GM12878 (cell line): Measurements from ENCODE around the gene ATG9B. TPM values are rescaled to one million over a fixed set of nuclear protein-coding genes. Genes with fewer than 3 reads are reported as not detected.

Experiments
- ATAC-seq: fragments of 200-7000 bp; cut with Tn5 transposase; 3 replicates; pipeline ENCODE4 v1.9.1; 2020; ENCODE audit warnings: mild to moderate bottlenecking, moderate library complexity
- BruUV-seq: library from RNA; stranded (reverse); fragments of 400-500 nt; replicated peaks from 2 replicates; lab custom pipeline; 2021; lab: Mats Ljungman, UMichigan
- CTCF ChIA-PET: fragments of 300-600 bp; sonication (Branson Sonifier 250); formaldehyde crosslinking; extraction: SDS; loops from one replicate; lab custom pipeline; 2021; ENCODE audit warnings: inconsistent platforms; lab: Yijun Ruan, JAX
- POLR2A ChIA-PET: fragments of 350-600 bp; formaldehyde crosslinking; extraction: SDS; loops from one replicate; lab custom pipeline; 2021; ENCODE audit warnings: inconsistent platforms; lab: Charles Lee
- RAD21 ChIA-PET: fragments of 300-600 bp; sonication (Branson Sonifier 250); formaldehyde crosslinking; loops from one replicate; lab custom pipeline; 2023; ENCODE audit warnings: antibody characterized with exemption; ENCODE audit not compliant: unreplicated experiment; lab: Charles Lee
- SMC1A ChIA-PET: fragments of 300-600 bp; sonication (Branson Sonifier 250); formaldehyde crosslinking; loops from one replicate; lab custom pipeline; 2023; ENCODE audit not compliant: unreplicated experiment, uncharacterized antibody; lab: Charles Lee
- DNase-seq: peaks from one replicate; pipeline ENCODE4 v3.0.0-alpha.2; 2011; ENCODE audit warnings: low read depth, low spot score
- FAIRE-seq: peaks from 3 replicates; lab custom pipeline; 2011; peaks lifted over from hg19 to GRCh38; lab: Jason Lieb, UNC
- H2AFZ ChIP-seq: 2 replicates; pipeline ENCODE4 v1.6.0; 2011; ENCODE audit warnings: low read depth, low read length, control low read depth; ENCODE audit not compliant: control insufficient read depth
- H3K27ac ChIP-seq: 2 replicates; pipeline ENCODE4 v1.5.1; 2011; ENCODE audit warnings: control low read depth; ENCODE audit not compliant: control insufficient read depth, insufficient read depth
- H3K27me3 ChIP-seq, 2 experiments: replicated peaks in 1 of 2; 2 replicates each; pipeline versions ENCODE4 v1.6.0 to v1.6.1; 2011; ENCODE audit warnings: low read length in 1 of 2; ENCODE audit not compliant: control insufficient read depth in 2 of 2, insufficient read depth in 2 of 2
- H3K36me3 ChIP-seq, 2 experiments: 2 replicates each; pipeline ENCODE4 v1.5.1; 2011; ENCODE audit warnings: low read length in 1 of 2; ENCODE audit not compliant: control insufficient read depth in 2 of 2, insufficient read depth in 2 of 2
- H3K4me1 ChIP-seq: 2 replicates; pipeline ENCODE4 v1.6.1; 2011; ENCODE audit warnings: mild to moderate bottlenecking, low read length, moderate library complexity, mixed read lengths; ENCODE audit not compliant: control insufficient read depth, insufficient read depth
- H3K4me2 ChIP-seq: 2 replicates; pipeline ENCODE4 v1.6.0; 2011; ENCODE audit warnings: control low read depth; ENCODE audit not compliant: control insufficient read depth, insufficient read depth
- H3K4me3 ChIP-seq: fragments of 200-600 bp; sonication (generic); 2 replicates; pipeline ENCODE4 v1.5.1; 2016
- H3K79me2 ChIP-seq: 2 replicates; pipeline ENCODE4 v1.6.0; 2011; ENCODE audit warnings: low read length; ENCODE audit not compliant: control insufficient read depth, insufficient read depth
- H3K9ac ChIP-seq: 2 replicates; pipeline ENCODE4 v1.8.0; 2011; ENCODE audit warnings: low read length, control low read depth, mixed read lengths; ENCODE audit not compliant: control insufficient read depth, insufficient read depth
- H3K9me3 ChIP-seq: replicated peaks from 3 replicates; pipeline ENCODE4 v1.5.1; 2011; ENCODE audit warnings: mild to moderate bottlenecking, low read length; ENCODE audit not compliant: control insufficient read depth, insufficient read depth
- H4K20me1 ChIP-seq: 2 replicates; pipeline ENCODE4 v1.6.0; 2011; ENCODE audit not compliant: control insufficient read depth, insufficient read depth
- ATF2 ChIP-seq: IDR thresholded peaks from 2 replicates; pipeline ENCODE4 v1.6.1; 2012; ENCODE audit warnings: low read length, inconsistent platforms
- CBX3 ChIP-seq: fragments of 200-600 bp; sonication (generic); IDR thresholded peaks from 2 replicates; pipeline ENCODE4 v1.6.1; 2016; ENCODE audit warnings: low read depth, borderline replicate concordance
- CBX5 ChIP-seq: sonication (generic); IDR thresholded peaks from 2 replicates; pipeline ENCODE4 v1.6.1; 2016; ENCODE audit warnings: low read depth, moderate library complexity, mild to moderate bottlenecking, inconsistent platforms
- CTCF ChIP-seq, 3 experiments: IDR thresholded peaks in 2 of 3; conservative IDR thresholded peaks in 1 of 3; 2 replicates each; pipeline ENCODE4 v1.5.1; 2011; ENCODE audit warnings: low read depth in 3 of 3, low read length in 3 of 3, mild to moderate bottlenecking in 3 of 3, control low read depth in 2 of 3, moderate library complexity in 2 of 3, inconsistent platforms in 1 of 3, mixed read lengths in 1 of 3; ENCODE audit not compliant: control insufficient read depth in 2 of 3, insufficient read depth in 1 of 3; ENCODE audit errors: extremely low read depth in 1 of 3
- ELK1 ChIP-seq: IDR thresholded peaks from 2 replicates; pipeline ENCODE4 v1.6.1; 2012; ENCODE audit warnings: low read depth, low read length, improper control_type of control experiment
- EZH2 ChIP-seq: IDR thresholded peaks from 2 replicates; pipeline ENCODE4 v1.6.1; 2012; ENCODE audit warnings: low read depth, mild to moderate bottlenecking, control low read depth, inconsistent platforms, low read length, borderline replicate concordance; ENCODE audit not compliant: control insufficient read depth
- PAX5 ChIP-seq: IDR thresholded peaks from 2 replicates; pipeline ENCODE4 v1.6.1; 2011; ENCODE audit warnings: low read depth, low read length, borderline replicate concordance
- PAX8 ChIP-seq: fragments of 450-650 bp; IDR thresholded peaks from 2 replicates; pipeline ENCODE4 v1.6.1; 2017; ENCODE audit warnings: mild to moderate bottlenecking, moderate library complexity
- POU2F2 ChIP-seq: IDR thresholded peaks from 3 replicates; pipeline ENCODE4 v1.6.1; 2011; ENCODE audit warnings: low read depth, mild to moderate bottlenecking, low read length, borderline replicate concordance
- RB1 ChIP-seq: fragments of 450-650 bp; formaldehyde crosslinking; IDR thresholded peaks from 2 replicates; pipeline ENCODE4 v1.6.1; 2017; ENCODE audit warnings: mild to moderate bottlenecking, borderline replicate concordance
- RFX5 ChIP-seq: IDR thresholded peaks from 2 replicates; pipeline ENCODE4 v1.6.1; 2011; ENCODE audit warnings: low read depth, low read length, improper control_type of control experiment
- SUZ12 ChIP-seq: fragments of 200-600 bp; sonication (generic); IDR thresholded peaks from one replicate; pipeline ENCODE4 v1.6.1; 2018; ENCODE audit warnings: antibody characterized with exemption, mild to moderate bottlenecking; ENCODE audit not compliant: unreplicated experiment
- WGBS: methylation state at CpG from one replicate; pipeline ENCODE4 v1.1.6; 2016; ENCODE audit warnings: low lambda C conversion rate; ENCODE audit not compliant: insufficient replicate concordance, insufficient coverage; ENCODE audit errors: missing lambda C conversion rate; 5-methylcytosine and 5-hydroxymethylcytosine counted together
- in situ Hi-C: fragments of 300-500 bp; cut with MboI; formaldehyde crosslinking; loops from 9 replicates; pipeline ENCODE4 v1.14.3; 2018; ENCODE audit warnings: mixed read lengths
- intact Hi-C: fragments of 100-400 bp; cut with micrococcal nuclease; formaldehyde crosslinking; loops from one replicate; pipeline ENCODE4 v1.14.2; 2022; ENCODE audit not compliant: unreplicated experiment
- polyA plus RNA-seq, 11 experiments: library from polyadenylated mRNA; depleted of rRNA in 4 of 11; unstranded in 6 of 11; stranded (reverse) in 5 of 11; fragments of >200 nt; fragmentation: Nextera tagmentation in 4 of 11; fragmentation: Illumina TruSeq in 1 of 11; extraction: Ambion mirVana in 4 of 11; extraction: Trizol in 1 of 11; gene quantifications; 1 replicate in 1 of 11; 2 replicates in 10 of 11; pipeline versions ENCODE4 v1.2.1 to v1.2.3, GENCODE V29; 2011 to 2016; ENCODE audit warnings: inconsistent platforms in 2 of 11, missing spikeins in 2 of 11, low read depth in 1 of 11
- total RNA-seq, 4 experiments: library from RNA; depleted of rRNA in 3 of 4; stranded (reverse); fragments of >200 nt in 3 of 4; fragmentation: Illumina TruSeq in 1 of 4; extraction: Trizol in 1 of 4; gene quantifications; 2 replicates each; pipeline versions ENCODE4 v1.2.1 to v1.2.3, GENCODE V29; 2013 to 2021
- TF ChIP-seq, protein P1 (sequence below): fragments of 450-650 bp; IDR thresholded peaks from 2 replicates; pipeline ENCODE4 v1.6.1; 2017; ENCODE audit warnings: antibody characterized with exemption, mild to moderate bottlenecking, moderate library complexity

Gene ATG9B
- total and polyA plus RNA-seq, 10 of the 15 experiments (the other 5 are each of a cell fraction or from before 2014, with no cell fraction given): 0.01 to 0.83 (median 0.12) TPM; not detected in 2

DNA sequence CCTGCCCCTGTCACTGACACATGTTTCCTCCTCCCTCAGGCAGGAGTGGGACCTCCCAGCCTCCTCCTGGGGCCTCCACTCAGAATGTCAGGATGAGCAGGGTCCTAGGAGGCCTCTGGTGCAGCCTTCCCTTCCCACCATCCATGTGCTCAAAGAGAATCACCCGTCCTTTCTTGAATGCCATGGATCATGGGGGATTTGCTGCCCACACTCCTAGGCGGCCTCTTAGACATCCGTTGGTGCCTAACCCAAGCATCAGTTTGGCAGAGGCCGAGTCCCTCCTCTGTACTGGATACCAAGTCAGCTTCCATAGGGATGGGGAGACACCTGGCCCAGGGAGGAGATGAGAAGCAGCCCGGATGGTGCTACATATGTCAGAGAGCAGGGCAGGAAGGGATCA, 26.5 kb downstream of the ATG9B start:
- no TSS peak for BruUV-seq
- TF ChIP-seq PAX5 (no peak), CBX5 (no peak), EZH2 (no peak), CTCF (IDR thresholded peaks at IDR 0.05 in 2 of 3, conservative IDR thresholded peaks at IDR 0.05 in 1 of 3; ENCODE audit: control insufficient read depth in 2 of 3, extremely low read depth in 1 of 3, insufficient read depth in 1 of 3, low read depth in 3 of 3, low read length in 3 of 3) (no peak), CBX3 (no peak), ELK1 (no peak), PAX8 (no peak), RB1 (no peak), ATF2 (no peak), SUZ12 (no peak), RFX5 (no peak), POU2F2 (no peak)
- TF ChIP-seq, protein P1, sequence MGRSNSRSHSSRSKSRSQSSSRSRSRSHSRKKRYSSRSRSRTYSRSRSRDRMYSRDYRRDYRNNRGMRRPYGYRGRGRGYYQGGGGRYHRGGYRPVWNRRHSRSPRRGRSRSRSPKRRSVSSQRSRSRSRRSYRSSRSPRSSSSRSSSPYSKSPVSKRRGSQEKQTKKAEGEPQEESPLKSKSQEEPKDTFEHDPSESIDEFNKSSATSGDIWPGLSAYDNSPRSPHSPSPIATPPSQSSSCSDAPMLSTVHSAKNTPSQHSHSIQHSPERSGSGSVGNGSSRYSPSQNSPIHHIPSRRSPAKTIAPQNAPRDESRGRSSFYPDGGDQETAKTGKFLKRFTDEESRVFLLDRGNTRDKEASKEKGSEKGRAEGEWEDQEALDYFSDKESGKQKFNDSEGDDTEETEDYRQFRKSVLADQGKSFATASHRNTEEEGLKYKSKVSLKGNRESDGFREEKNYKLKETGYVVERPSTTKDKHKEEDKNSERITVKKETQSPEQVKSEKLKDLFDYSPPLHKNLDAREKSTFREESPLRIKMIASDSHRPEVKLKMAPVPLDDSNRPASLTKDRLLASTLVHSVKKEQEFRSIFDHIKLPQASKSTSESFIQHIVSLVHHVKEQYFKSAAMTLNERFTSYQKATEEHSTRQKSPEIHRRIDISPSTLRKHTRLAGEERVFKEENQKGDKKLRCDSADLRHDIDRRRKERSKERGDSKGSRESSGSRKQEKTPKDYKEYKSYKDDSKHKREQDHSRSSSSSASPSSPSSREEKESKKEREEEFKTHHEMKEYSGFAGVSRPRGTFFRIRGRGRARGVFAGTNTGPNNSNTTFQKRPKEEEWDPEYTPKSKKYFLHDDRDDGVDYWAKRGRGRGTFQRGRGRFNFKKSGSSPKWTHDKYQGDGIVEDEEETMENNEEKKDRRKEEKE: no peak
- in situ Hi-C loops: no loop called here
- Histone ChIP-seq H3K4me1 (no peaks in the 10 kb centered on the region), H3K79me2 (no peaks in the 10 kb centered on the region), H3K27ac (no peak overlapping the region), H3K36me3 (no peaks in the 10 kb centered on the region), H3K4me3 (no peak overlapping the region), H3K9ac (no peak overlapping the region), H3K4me2 (no peak overlapping the region), H3K9me3 (no peaks in the 10 kb centered on the region), H2AFZ (no peak overlapping the region), H4K20me1 (no peaks in the 10 kb centered on the region), H3K27me3 (no peaks in the 10 kb centered on the region)
- CTCF ChIA-PET: no interaction called here
- POLR2A ChIA-PET: no interaction called here
- no peak for FAIRE-seq
- no peak for ATAC-seq
- SMC1A ChIA-PET: no interaction called here
- intact Hi-C loops: no loop called here
- 7% methylated on average over 5 of the region's 5 CpGs for WGBS
- no peak for DNase-seq
- RAD21 ChIA-PET: no interaction called here
